Uterus (tissue), 2 donors: Measurements from ENCODE around the gene LYRM4.

Source experiments
- POLR2A ChIP-seq, 2 donors: fragments of 450-650 bp; IDR thresholded peaks; one replicate each; pipeline ENCODE4 v1.6.1; 2016; ENCODE audit warnings: antibody characterized with exemption in 2 of 2, mild to moderate bottlenecking in 1 of 2, moderate library complexity in 1 of 2
- TF ChIP-seq, protein P1 (sequence below), 4 experiments: fragments of 200-600 bp in 2 of 4; fragments of 450-650 bp in 2 of 4; sonication (generic) in 2 of 4; IDR thresholded peaks; one replicate each; pipeline ENCODE4 v1.5.1; 2016 to 2019; ENCODE audit warnings: antibody characterized with exemption in 4 of 4, mild to moderate bottlenecking in 2 of 4, moderate library complexity in 1 of 4

DNA sequence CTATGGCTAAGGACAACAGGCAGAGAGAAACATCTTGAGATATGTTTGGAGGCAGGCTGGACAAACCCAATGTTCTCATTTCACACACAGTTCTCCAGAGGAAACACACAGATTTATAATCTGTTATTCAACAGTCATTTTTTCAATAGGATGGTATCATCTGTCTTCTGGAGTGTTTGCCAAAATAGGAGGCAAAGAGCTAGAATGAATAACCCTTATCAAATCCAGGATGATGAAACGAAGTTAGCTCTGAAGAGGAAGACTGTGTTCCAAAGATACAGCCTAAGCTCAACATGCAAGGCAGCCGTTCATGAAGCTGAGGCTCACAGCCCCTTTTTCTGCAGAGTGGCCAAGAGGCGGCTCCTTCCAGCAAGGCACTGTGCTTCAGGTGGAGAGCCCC is 104.8 kb downstream of the LYRM4 start:
- TF ChIP-seq, protein P1, sequence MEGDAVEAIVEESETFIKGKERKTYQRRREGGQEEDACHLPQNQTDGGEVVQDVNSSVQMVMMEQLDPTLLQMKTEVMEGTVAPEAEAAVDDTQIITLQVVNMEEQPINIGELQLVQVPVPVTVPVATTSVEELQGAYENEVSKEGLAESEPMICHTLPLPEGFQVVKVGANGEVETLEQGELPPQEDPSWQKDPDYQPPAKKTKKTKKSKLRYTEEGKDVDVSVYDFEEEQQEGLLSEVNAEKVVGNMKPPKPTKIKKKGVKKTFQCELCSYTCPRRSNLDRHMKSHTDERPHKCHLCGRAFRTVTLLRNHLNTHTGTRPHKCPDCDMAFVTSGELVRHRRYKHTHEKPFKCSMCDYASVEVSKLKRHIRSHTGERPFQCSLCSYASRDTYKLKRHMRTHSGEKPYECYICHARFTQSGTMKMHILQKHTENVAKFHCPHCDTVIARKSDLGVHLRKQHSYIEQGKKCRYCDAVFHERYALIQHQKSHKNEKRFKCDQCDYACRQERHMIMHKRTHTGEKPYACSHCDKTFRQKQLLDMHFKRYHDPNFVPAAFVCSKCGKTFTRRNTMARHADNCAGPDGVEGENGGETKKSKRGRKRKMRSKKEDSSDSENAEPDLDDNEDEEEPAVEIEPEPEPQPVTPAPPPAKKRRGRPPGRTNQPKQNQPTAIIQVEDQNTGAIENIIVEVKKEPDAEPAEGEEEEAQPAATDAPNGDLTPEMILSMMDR (IDR thresholded peaks at IDR 0.05) = no peak
- TF ChIP-seq POLR2A (IDR thresholded peaks at IDR 0.05) = no peak
